Gastroesophageal sphincter (tissue), 4 donors: ENCODE results near the gene ZSCAN26. TPM values are rescaled to one million over a fixed set of nuclear protein-coding genes. Genes with fewer than 3 reads are reported as not detected.

Source experiments
- ATAC-seq: fragments of 150-250 bp; one replicate; pipeline ENCODE4 v1.9.1; 2016; ENCODE audit warnings: mild to moderate bottlenecking, moderate library complexity
- H3K27ac ChIP-seq, 4 donors: fragments of 200-600 bp; sonication (generic) in 3 of 4; 1 replicate in 3 of 4; 2 replicates in 1 of 4; pipeline ENCODE4 v1.5.1; 2016 to 2019
- H3K27me3 ChIP-seq: fragments of 200-600 bp; sonication (generic); one replicate; pipeline ENCODE4 v1.5.1; 2019
- H3K36me3 ChIP-seq, 2 donors: fragments of 200-600 bp; sonication (generic); one replicate each; pipeline ENCODE4 v1.5.1; 2019; ENCODE audit warnings: control low read depth in 1 of 2
- H3K4me1 ChIP-seq, 3 donors: fragments of 200-600 bp; sonication (generic); 1 replicate in 2 of 3; 2 replicates in 1 of 3; pipeline ENCODE4 v1.5.1; 2016 to 2019; ENCODE audit warnings: control low read depth in 2 of 3
- H3K4me3 ChIP-seq, 2 donors: fragments of 200-600 bp; sonication (generic); one replicate each; pipeline ENCODE4 v1.5.1; 2019; ENCODE audit warnings: mild to moderate bottlenecking in 1 of 2, moderate library complexity in 1 of 2
- H3K9me3 ChIP-seq, 3 donors: fragments of 200-600 bp; sonication (generic); one replicate each; pipeline ENCODE4 v1.5.1; 2017 to 2019; ENCODE audit warnings: control low read depth in 2 of 3
- EP300 ChIP-seq: sonication (generic); formaldehyde crosslinking; IDR thresholded peaks from one replicate; pipeline ENCODE4 v1.6.1; 2017; ENCODE audit warnings: antibody characterized with exemption, mild to moderate bottlenecking
- POLR2A ChIP-seq, 2 donors: fragments of 450-650 bp; IDR thresholded peaks; one replicate each; pipeline ENCODE4 v1.6.1; 2017; ENCODE audit warnings: antibody characterized with exemption in 2 of 2, mild to moderate bottlenecking in 2 of 2, moderate library complexity in 1 of 2
- POLR2AphosphoS5 ChIP-seq: sonication (generic); formaldehyde crosslinking; IDR thresholded peaks from one replicate; pipeline ENCODE4 v1.6.1; 2017; ENCODE audit warnings: antibody characterized with exemption
- WGBS, 2 donors: methylation state at CpG; one replicate each; pipeline ENCODE4 v1.1.5; 2018; ENCODE audit warnings: low coverage in 1 of 2; 5-methylcytosine and 5-hydroxymethylcytosine counted together
- total RNA-seq, 4 donors: library from RNA; depleted of rRNA; stranded (reverse); fragments of >200 nt; gene quantifications; one replicate each; pipeline ENCODE4 v1.1.0, GENCODE V29; 2016
- TF ChIP-seq, protein P1 (sequence below), 4 experiments: fragments of 200-600 bp in 2 of 4; fragments of 450-650 bp in 2 of 4; sonication (generic) in 1 of 4; IDR thresholded peaks; one replicate each; pipeline ENCODE4 v1.5.1; 2017 to 2019; ENCODE audit warnings: antibody characterized with exemption in 4 of 4, mild to moderate bottlenecking in 2 of 4, moderate library complexity in 2 of 4

Gene ZSCAN26
- total RNA-seq, 4 donors from 2014 or later, result 17.9 to 27.1 (median 24.5) TPM

DNA sequence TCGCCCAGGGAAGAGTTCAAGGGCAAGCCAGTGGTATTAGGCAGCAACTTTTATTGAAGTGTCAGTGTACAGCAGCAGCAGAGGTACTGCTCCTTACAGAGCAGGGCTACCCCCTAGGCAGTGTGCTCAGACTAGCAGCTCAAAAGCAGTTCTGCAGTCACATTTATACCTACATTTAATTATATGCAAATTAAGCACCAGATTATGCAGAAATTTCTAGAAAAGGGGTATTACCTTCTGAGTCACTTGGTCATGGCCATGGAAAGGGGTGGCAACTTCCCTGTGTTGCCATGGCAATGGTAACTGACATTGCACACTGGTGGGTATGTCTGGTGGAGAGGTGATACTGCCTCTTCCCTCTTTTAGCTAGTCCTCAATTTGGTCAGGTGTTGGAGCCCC is 12.8 kb upstream of the ZSCAN26 start:
- Histone ChIP-seq H3K27ac (no peak overlapping the region), H3K36me3 (peaks cover 0 to under 1% of the 10 kb centered on the region in 2 donors), H3K27me3 (no peaks in the 10 kb centered on the region), H3K4me1 (peaks cover 7 to 32% (median 13%) of the 10 kb centered on the region in 3 donors), H3K4me3 (no peak overlapping the region), H3K9me3 (no peaks in the 10 kb centered on the region)
- TF ChIP-seq POLR2A (IDR thresholded peaks at IDR 0.05), result no peak
- no peak for TF ChIP-seq POLR2AphosphoS5
- TF ChIP-seq EP300, result no peak
- TF ChIP-seq, protein P1, sequence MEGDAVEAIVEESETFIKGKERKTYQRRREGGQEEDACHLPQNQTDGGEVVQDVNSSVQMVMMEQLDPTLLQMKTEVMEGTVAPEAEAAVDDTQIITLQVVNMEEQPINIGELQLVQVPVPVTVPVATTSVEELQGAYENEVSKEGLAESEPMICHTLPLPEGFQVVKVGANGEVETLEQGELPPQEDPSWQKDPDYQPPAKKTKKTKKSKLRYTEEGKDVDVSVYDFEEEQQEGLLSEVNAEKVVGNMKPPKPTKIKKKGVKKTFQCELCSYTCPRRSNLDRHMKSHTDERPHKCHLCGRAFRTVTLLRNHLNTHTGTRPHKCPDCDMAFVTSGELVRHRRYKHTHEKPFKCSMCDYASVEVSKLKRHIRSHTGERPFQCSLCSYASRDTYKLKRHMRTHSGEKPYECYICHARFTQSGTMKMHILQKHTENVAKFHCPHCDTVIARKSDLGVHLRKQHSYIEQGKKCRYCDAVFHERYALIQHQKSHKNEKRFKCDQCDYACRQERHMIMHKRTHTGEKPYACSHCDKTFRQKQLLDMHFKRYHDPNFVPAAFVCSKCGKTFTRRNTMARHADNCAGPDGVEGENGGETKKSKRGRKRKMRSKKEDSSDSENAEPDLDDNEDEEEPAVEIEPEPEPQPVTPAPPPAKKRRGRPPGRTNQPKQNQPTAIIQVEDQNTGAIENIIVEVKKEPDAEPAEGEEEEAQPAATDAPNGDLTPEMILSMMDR (IDR thresholded peaks at IDR 0.05), result no peak
- 73% methylated on average over 1 of the region's 1 CpG; no CpG with 5 or more reads in 1 of the 2 donors for whole genome bisulfite sequencing, 2 donors
- no peak for ATAC-seq

DNA sequence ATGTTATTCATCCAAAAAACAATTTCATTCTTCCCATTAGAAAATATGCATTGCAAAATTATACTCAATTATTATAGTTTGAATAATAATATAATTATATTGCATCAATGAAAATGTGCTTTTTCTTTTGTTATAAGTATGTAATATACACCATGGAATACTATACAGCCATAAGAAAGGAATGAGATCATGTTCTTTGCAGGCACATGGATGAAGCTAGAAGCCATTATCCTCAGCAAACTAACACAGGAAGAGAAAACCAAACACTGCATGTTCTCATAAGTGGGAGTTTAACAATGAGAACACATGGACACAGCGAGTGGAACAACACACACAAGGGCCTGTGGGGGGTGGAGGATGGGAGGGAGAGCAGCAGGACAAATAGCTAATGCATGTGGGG is 9.9 kb upstream of the ZSCAN26 start:
- Histone ChIP-seq H3K27ac (no peak overlapping the region), H3K27me3 (no peaks in the 10 kb centered on the region), H3K36me3 (no peaks in the 10 kb centered on the region), H3K9me3 (peaks cover 0 to 23% (median 3%) of the 10 kb centered on the region in 3 donors), H3K4me1 (peaks cover 0 to 22% (median 6%) of the 10 kb centered on the region in 3 donors), H3K4me3 (no peak overlapping the region)
- TF ChIP-seq, protein P1 (IDR thresholded peaks at IDR 0.05), result no peak
- no peak for ATAC-seq
- no CpG with 5 or more reads among the region's 1 CpG for WGBS, 2 donors

DNA sequence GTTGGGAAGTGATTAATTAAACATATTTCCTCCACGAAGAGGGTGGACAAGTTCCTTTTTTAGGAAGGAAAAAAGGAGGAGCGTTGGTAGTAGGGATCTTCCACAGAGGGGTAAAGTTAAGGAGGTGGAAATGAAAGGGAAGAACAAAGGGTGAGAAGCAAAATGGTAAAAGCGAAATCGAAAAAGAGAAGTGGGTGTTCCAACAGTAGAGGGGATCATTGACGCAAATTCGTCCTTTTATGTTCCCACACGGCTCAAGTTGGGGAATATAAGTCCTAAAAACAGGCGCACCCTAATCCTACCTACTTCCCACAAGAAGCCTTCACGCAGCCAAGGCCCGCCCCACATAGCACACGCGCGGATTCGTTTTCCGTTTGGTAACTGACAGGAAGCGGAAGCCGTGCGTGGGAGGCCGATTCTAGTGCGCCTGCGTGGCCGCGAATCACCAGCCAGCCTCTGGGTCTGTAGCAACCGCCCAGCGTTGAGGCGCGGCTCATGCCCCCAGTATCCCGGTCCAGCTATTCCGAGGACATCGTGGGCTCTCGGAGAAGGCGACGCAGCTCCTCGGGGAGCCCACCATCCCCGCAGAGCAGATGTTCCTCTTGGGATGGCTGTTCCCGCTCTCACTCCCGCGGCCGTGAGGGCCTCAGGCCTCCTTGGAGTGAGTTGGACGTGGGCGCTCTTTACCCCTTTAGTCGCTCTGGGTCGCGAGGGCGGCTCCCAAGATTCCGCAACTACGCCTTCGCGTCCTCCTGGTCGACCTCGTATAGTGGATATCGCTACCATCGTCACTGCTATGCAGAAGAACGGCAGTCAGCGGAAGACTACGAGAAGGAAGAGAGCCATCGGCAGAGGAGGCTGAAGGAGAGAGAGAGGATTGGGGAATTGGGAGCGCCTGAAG is 7.8 kb upstream of the ZSCAN26 start, which contains the start of gene NKAPL:
Gene NKAPL, plus strand, starts transcription at position 421 of the 901 bp plus-strand sequence. Its CDS starts 75 bp downstream, at position 496.
- H3K27ac ChIP-seq, result peak within 1 kb of the TSS in 2 of 4 donors; percentile 3 to 45
- TF ChIP-seq EP300, result no peak
- TF ChIP-seq POLR2A (IDR thresholded peaks at IDR 0.05), result no peak
- TF ChIP-seq, protein P1 (IDR thresholded peaks at IDR 0.05), result no peak
- peak; percentile 46 for TF ChIP-seq POLR2AphosphoS5
- H3K36me3 ChIP-seq, result no peaks in the 10 kb centered on the region
- WGBS, 2 donors, result 16 to 20% methylated on average over 16 to 17 of the region's 58 CpGs
- H3K4me3 ChIP-seq, result peak within 1 kb of the TSS; percentile 23 to 55
- ATAC-seq, result peak; percentile 91
- no peaks in the 10 kb centered on the region for H3K27me3 ChIP-seq
- H3K9me3 ChIP-seq, result peaks cover 0 to 23% (median 3%) of the 10 kb centered on the region in 3 donors
- H3K4me1 ChIP-seq, result peaks cover 0 to 13% (median 0%) of the 10 kb centered on the region in 3 donors

DNA sequence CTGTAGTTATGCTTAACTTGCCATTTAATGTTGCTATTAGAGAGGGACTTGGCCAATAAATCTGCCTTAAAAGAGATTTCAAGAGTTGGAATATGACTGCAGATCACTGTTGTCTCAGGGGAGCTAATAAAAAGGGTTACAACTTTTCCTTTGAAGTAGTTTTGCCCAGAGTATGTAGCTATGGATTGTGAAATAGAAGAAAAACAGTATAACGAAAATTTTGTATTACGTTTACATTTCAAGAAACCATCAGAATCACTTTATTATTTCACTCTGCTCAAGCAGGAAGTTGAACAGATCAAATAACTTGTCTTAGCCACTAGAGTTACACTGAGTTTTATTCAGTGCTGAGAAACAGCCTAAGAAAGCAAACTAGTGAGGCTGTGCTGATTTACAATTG is 3.0 kb upstream of the ZSCAN26 start:
- ATAC-seq, result no peak
- no peaks in the 10 kb centered on the region for H3K36me3 ChIP-seq
- no peak for TF ChIP-seq POLR2A (IDR thresholded peaks at IDR 0.05)
- TF ChIP-seq POLR2AphosphoS5, result no peak
- TF ChIP-seq, protein P1 (IDR thresholded peaks at IDR 0.05), result no peak
- TF ChIP-seq EP300, result no peak
- no peak overlapping the region for H3K27ac ChIP-seq
- peaks cover 6 to 32% (median 7%) of the 10 kb centered on the region in 3 donors for H3K4me1 ChIP-seq
- no peaks in the 10 kb centered on the region for H3K27me3 ChIP-seq
- no peak overlapping the region for H3K4me3 ChIP-seq
- 38 to 48% methylated on average over 2 of the region's 2 CpGs for WGBS, 2 donors
- H3K9me3 ChIP-seq, result peaks cover 0 to 23% (median 3%) of the 10 kb centered on the region in 3 donors
